Activated CD4-positive, alpha-beta T cell treated with anti-CD3 and anti-CD28 coated beads, Interleukin-2, amount 50 U/mL, for 16 hours (primary cell): ENCODE measurements around the gene PAXIP1.
"Not testable (repeated sequence)": the region's sequence is repeated elsewhere in the genome, so short reads cannot be mapped to it uniquely, and the experiment has no call there.

ENCODE experiments used
- DNase-seq: peaks from one replicate; pipeline ENCODE4 v3.0.0-alpha.2; 2020

Gene PAXIP1

GRCh38 chr7:154937837-154938236 is 65.1 kb downstream of the PAXIP1 start:
- no peak for DNase-seq

GRCh38 chr7:154934353-154934952 is 68.5 kb downstream of the PAXIP1 start:
- not testable (repeated sequence) for DNase-seq

GRCh38 chr7:154931906-154932305 is 71.0 kb downstream of the PAXIP1 start:
- no peak for DNase-seq

- no peak for DNase-seq
Observed at GRCh38 chr7:154929006-154929726, 73.8 kb downstream of the PAXIP1 start.

- DNase-seq, result peak; percentile 93
Observed at GRCh38 chr7:154928136-154929005, 74.6 kb downstream of the PAXIP1 start.

- DNase-seq, result peak; percentile 80
Observed at GRCh38 chr7:154927624-154928125, 75.2 kb downstream of the PAXIP1 start.

GRCh38 chr7:154922472-154922871 is 80.5 kb downstream of the PAXIP1 start:
- not testable (repeated sequence) for DNase-seq

GRCh38 chr7:154919344-154920225 is 83.3 kb downstream of the PAXIP1 start:
- no peak for DNase-seq

- DNase-seq, result no peak
Observed at GRCh38 chr7:154918741-154919140, 84.2 kb downstream of the PAXIP1 start.

- no peak for DNase-seq
Observed at GRCh38 chr7:154918266-154918665, 84.7 kb downstream of the PAXIP1 start.

GRCh38 chr7:154917808-154918160 is 85.1 kb downstream of the PAXIP1 start:
- no peak for DNase-seq

- peak; percentile 6 for DNase-seq
Observed at GRCh38 chr7:154916856-154917807, 85.8 kb downstream of the PAXIP1 start.

GRCh38 chr7:154916381-154916780 is 86.5 kb downstream of the PAXIP1 start:
- no peak for DNase-seq

- no peak for DNase-seq
Observed at GRCh38 chr7:154915600-154915999, 87.3 kb downstream of the PAXIP1 start.

- no peak for DNase-seq
Observed at GRCh38 chr7:154914996-154915380, 87.9 kb downstream of the PAXIP1 start.

GRCh38 chr7:154914308-154914995 is 88.5 kb downstream of the PAXIP1 start:
- DNase-seq, result no peak

GRCh38 chr7:154913638-154914307 is 89.2 kb downstream of the PAXIP1 start:
- peak; percentile 88 for DNase-seq

- no peak for DNase-seq
Observed at GRCh38 chr7:154912871-154913637, 89.9 kb downstream of the PAXIP1 start.

GRCh38 chr7:154911862-154912455 is 91.0 kb downstream of the PAXIP1 start:
- DNase-seq, result no peak
